Fibroblast of lung (primary cell): ENCODE results near the gene P3H3. TPM values are rescaled to one million over a fixed set of nuclear protein-coding genes. Genes with fewer than 3 reads are reported as not detected.

Experiments used
- DNase-seq, 2 donors: peaks; one replicate each; pipeline versions ENCODE4 v3.0.0 to v3.0.0-alpha.2; 2010; ENCODE audit warnings: low read depth in 2 of 2
- H2AFZ ChIP-seq: 2 replicates; pipeline ENCODE4 v1.5.1; 2012; ENCODE audit warnings: low read length, control low read depth, inconsistent platforms
- H3K27ac ChIP-seq: 2 replicates; pipeline ENCODE4 v1.5.1; 2011; ENCODE audit warnings: low read length, control low read depth; ENCODE audit not compliant: insufficient read depth
- H3K27me3 ChIP-seq: 2 replicates; pipeline ENCODE4 v1.5.1; 2011; ENCODE audit warnings: mild to moderate bottlenecking, low read length; ENCODE audit not compliant: control insufficient read depth, insufficient read depth
- H3K36me3 ChIP-seq: 2 replicates; pipeline ENCODE4 v1.5.1; 2011; ENCODE audit warnings: low read length; ENCODE audit not compliant: control insufficient read depth, insufficient read depth
- H3K4me1 ChIP-seq: 2 replicates; pipeline ENCODE4 v1.5.1; 2011; ENCODE audit warnings: low read length; ENCODE audit not compliant: control insufficient read depth, insufficient read depth; ENCODE audit errors: extremely low read depth
- H3K4me2 ChIP-seq: 2 replicates; pipeline ENCODE4 v1.5.1; 2011; ENCODE audit warnings: low read length, control low read depth; ENCODE audit not compliant: insufficient read depth; ENCODE audit errors: extremely low read depth
- H3K4me3 ChIP-seq, 4 experiments: fragments of 200-600 bp in 1 of 4; sonication (generic) in 1 of 4; replicated peaks in 1 of 4; 2 replicates each; pipeline ENCODE4 v1.5.1; 2011 to 2016; ENCODE audit warnings: low read length in 4 of 4, low read depth in 3 of 4, mild to moderate bottlenecking in 3 of 4, control low read depth in 2 of 4, inconsistent platforms in 1 of 4, mixed read lengths in 1 of 4; ENCODE audit not compliant: insufficient read depth in 1 of 4; ENCODE audit errors: control extremely low read depth in 1 of 4
- H3K79me2 ChIP-seq: 2 replicates; pipeline ENCODE4 v1.5.1; 2012; ENCODE audit warnings: mild to moderate bottlenecking, low read length, inconsistent platforms; ENCODE audit not compliant: control insufficient read depth, insufficient read depth
- H3K9ac ChIP-seq: 2 replicates; pipeline ENCODE4 v1.5.1; 2011; ENCODE audit warnings: mild to moderate bottlenecking, low read length, control low read depth; ENCODE audit not compliant: insufficient read depth
- H3K9me3 ChIP-seq: 2 replicates; pipeline ENCODE4 v1.5.1; 2012; ENCODE audit warnings: low read depth, low read length; ENCODE audit not compliant: control insufficient read depth, insufficient read depth
- H4K20me1 ChIP-seq: 2 replicates; pipeline ENCODE4 v1.5.1; 2011; ENCODE audit warnings: low read length; ENCODE audit not compliant: control insufficient read depth, insufficient read depth; ENCODE audit errors: extremely low read depth
- CTCF ChIP-seq, 2 donors: IDR thresholded peaks in 1 of 2; conservative IDR thresholded peaks in 1 of 2; 1 replicate in 1 of 2; 2 replicates in 1 of 2; pipeline ENCODE4 v1.5.1; 2011 to 2012; ENCODE audit warnings: low read length in 2 of 2, control low read depth in 1 of 2, inconsistent platforms in 1 of 2, low read depth in 1 of 2, mild to moderate bottlenecking in 1 of 2
- EZH2 ChIP-seq: IDR thresholded peaks from 2 replicates; pipeline ENCODE4 v1.5.1; 2012; ENCODE audit warnings: low read length, control low read depth, mild to moderate bottlenecking; ENCODE audit errors: missing control alignments
- polyA minus RNA-seq: library from RNA; depleted of rRNA, polyadenylated mRNA; stranded (reverse); fragments of >200 nt; gene quantifications from 2 replicates; pipeline ENCODE4 v1.2.3, GENCODE V29; 2011; ENCODE audit warnings: low replicate concordance
- polyA plus RNA-seq, 2 donors: library from polyadenylated mRNA; depleted of rRNA in 1 of 2; stranded (reverse) in 1 of 2; unstranded in 1 of 2; fragments of >200 nt; gene quantifications; 2 replicates each; pipeline ENCODE4 v1.2.1, GENCODE V29; 2011 to 2012; ENCODE audit warnings: missing spikeins in 1 of 2
- total RNA-seq: library from RNA; depleted of rRNA; stranded (reverse); fragments of >200 nt; gene quantifications from 2 replicates; pipeline ENCODE4 v1.2.1, GENCODE V29; 2014

The P3H3 gene, protein sequence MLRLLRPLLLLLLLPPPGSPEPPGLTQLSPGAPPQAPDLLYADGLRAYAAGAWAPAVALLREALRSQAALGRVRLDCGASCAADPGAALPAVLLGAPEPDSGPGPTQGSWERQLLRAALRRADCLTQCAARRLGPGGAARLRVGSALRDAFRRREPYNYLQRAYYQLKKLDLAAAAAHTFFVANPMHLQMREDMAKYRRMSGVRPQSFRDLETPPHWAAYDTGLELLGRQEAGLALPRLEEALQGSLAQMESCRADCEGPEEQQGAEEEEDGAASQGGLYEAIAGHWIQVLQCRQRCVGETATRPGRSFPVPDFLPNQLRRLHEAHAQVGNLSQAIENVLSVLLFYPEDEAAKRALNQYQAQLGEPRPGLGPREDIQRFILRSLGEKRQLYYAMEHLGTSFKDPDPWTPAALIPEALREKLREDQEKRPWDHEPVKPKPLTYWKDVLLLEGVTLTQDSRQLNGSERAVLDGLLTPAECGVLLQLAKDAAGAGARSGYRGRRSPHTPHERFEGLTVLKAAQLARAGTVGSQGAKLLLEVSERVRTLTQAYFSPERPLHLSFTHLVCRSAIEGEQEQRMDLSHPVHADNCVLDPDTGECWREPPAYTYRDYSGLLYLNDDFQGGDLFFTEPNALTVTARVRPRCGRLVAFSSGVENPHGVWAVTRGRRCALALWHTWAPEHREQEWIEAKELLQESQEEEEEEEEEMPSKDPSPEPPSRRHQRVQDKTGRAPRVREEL
- total RNA-seq = 72.4 and 96.3 TPM in 2 replicates
- 39.8 and 44.0 TPM in 2 replicates for polyA plus RNA-seq
- polyA plus RNA-seq (2012) = 103 and 104 TPM in 2 replicates
- polyA minus RNA-seq = 54.0 and 58.8 TPM in 2 replicates

DNA sequence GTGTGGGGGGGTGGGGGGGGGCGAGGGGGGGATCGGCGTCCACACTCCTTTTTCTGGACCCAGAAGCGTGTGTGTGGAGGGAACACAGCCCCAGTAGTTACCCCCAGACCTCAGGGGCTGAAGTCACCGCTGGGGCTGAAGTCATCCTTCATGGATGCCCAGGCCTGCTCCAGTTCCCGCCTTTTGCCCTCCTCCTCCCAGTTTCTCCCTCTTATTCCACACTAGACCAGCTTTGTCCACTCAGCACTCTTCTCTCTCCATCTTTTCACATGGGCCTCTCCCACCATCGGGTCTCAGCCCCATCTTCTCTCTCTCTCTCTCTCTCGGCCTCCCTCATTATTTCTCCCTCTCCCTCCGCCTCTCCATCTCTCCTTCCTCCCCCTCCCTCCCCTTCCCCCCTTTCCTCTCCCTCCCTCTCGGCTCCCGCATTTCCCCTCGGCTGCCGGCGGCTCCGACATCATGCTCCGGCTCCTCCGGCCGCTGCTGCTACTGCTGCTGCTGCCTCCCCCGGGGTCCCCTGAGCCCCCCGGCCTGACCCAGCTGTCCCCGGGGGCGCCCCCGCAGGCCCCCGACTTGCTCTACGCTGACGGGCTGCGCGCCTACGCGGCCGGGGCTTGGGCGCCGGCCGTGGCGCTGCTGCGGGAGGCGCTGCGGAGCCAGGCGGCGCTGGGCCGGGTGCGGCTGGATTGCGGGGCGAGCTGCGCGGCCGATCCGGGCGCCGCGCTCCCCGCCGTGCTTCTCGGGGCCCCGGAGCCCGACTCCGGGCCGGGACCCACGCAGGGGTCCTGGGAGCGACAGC lies at the start of gene P3H3:
Gene P3H3 (plus strand): TSS at position 426 of the 799 bp plus-strand sequence. CDS start 34 bp downstream, at position 460.
- Histone ChIP-seq H3K36me3 (peaks cover 20% of the 10 kb centered on the region), H3K4me3 (peak within 1 kb of the TSS; percentile 73 to 97 (median 94)), H3K4me1 (peaks cover 18% of the 10 kb centered on the region), H3K27me3 (no peaks in the 10 kb centered on the region), H2AFZ (peak within 1 kb of the TSS; percentile 62), H3K4me2 (peak within 1 kb of the TSS; percentile 88), H3K9me3 (no peaks in the 10 kb centered on the region), H3K79me2 (peaks cover 26% of the 10 kb centered on the region), H3K9ac (peak within 1 kb of the TSS; percentile 91), H4K20me1 (no peaks in the 10 kb centered on the region), H3K27ac (peak within 1 kb of the TSS; percentile 90)
- no peak for TF ChIP-seq EZH2
- TF ChIP-seq CTCF (conservative IDR thresholded peaks at IDR 0.05 in 1 of 2, IDR thresholded peaks at IDR 0.05 in 1 of 2; ENCODE audit: low read depth in 1 of 2, low read length in 2 of 2) = peak in 1 of 2 donors; percentile 3
- DNase-seq = peak; percentile 54 to 56

DNA sequence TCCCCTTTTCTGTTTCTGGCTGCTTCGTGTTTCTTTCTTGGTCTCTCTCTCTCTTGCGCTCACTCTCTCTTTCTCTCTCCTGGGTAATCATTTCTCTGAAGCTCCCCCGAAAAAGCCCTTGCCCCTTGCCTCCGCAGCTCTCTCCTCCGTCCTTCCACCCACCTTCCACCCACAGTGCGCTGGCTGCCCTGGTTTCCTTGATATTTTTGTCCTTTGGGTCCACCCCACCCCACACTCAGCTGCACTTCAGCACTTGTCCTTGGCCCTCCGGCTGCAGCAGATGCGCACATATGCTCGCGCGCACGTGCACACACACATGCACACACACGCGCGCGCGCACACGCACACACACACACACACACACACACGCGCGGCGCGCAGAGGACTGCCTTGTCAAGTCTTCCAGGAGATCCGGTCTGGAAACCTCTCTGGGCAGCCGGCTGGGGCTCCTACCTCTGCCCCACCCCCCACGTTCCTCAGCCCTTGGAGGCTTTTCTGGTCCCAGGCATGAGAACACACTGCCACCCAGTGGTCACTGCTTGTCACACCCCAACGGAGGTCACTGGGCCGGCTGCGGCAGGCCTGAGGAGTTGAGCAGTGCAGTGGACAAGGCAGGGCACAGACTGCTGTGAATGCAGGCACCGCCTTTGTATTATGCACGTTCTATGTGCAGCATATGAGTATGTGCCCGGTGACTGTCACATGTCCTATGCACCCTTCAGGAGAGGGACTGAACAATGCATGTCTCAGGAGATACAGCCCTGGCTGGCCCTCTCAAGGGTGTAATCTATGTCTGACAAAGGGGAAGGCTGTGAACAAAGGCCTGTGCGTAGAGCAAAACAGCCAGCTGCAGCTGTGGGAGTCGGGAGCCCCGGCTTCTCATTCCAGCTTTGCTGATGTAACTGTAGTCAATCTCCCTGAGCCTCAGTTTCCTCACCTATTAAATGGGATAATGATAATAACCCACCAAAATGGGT lies 49.3 kb upstream of the P3H3 start:
- peak overlapping the region; percentile 96 for H3K4me2 ChIP-seq
- H3K4me3 ChIP-seq = peak overlapping the region; percentile 30 to 51 (median 42)
- no peaks in the 10 kb centered on the region for H3K36me3 ChIP-seq
- no peaks in the 10 kb centered on the region for H3K27me3 ChIP-seq
- no peak overlapping the region for H3K27ac ChIP-seq
- TF ChIP-seq EZH2 (no peak), CTCF (conservative IDR thresholded peaks at IDR 0.05 in 1 of 2, IDR thresholded peaks at IDR 0.05 in 1 of 2; ENCODE audit: low read depth in 1 of 2, low read length in 2 of 2) (peak; percentile 87)
- H2AFZ ChIP-seq = peak overlapping the region; percentile 70
- no peaks in the 10 kb centered on the region for H4K20me1 ChIP-seq
- H3K79me2 ChIP-seq = no peaks in the 10 kb centered on the region
- DNase-seq = peak; percentile 89 to 94
- no peak overlapping the region for H3K9ac ChIP-seq
- H3K4me1 ChIP-seq = peaks cover 3% of the 10 kb centered on the region
- no peaks in the 10 kb centered on the region for H3K9me3 ChIP-seq
